ENCODE measurements around the gene CASP9. TPM values are rescaled to one million over a fixed set of nuclear protein-coding genes. Genes with fewer than 3 reads are reported as not detected.
"Not testable (repeated sequence)": the region's sequence is repeated elsewhere in the genome, so short reads cannot be mapped to it uniquely, and the experiment has no call there.

The CASP9 gene
- polyA plus RNA-seq, 1 donor, result 18.8 TPM

- Histone ChIP-seq H3K4me3 (ENCODE audit: low read length) (no peak overlapping the region), H3K9me3 (ENCODE audit: control insufficient read depth, low read depth, low read length) (no peaks in the 10 kb centered on the region), H3K4me1 (ENCODE audit: control insufficient read depth, insufficient read depth, low read length) (no peaks in the 10 kb centered on the region), H3K36me3 (ENCODE audit: control insufficient read depth, insufficient read depth, low read length) (peaks cover 41% of the 10 kb centered on the region), H3K27ac (ENCODE audit: low read length) (no peak overlapping the region), H3K27me3 (ENCODE audit: control insufficient read depth, insufficient read depth, low read length) (no peaks in the 10 kb centered on the region)
- no peak for DNase-seq
- WGBS (ENCODE audit: insufficient coverage, low lambda C conversion rate), result no CpG with 5 or more reads among the region's 2 CpGs
Measured at GRCh38 chr1:15515022-15515663, 8.9 kb downstream of the CASP9 start.

GRCh38 chr1:15514557-15514956, 9.5 kb downstream of the CASP9 start:
- not testable (repeated sequence) for H3K27me3 ChIP-seq (ENCODE audit: control insufficient read depth, insufficient read depth, low read length); H3K9me3 ChIP-seq (ENCODE audit: control insufficient read depth, low read depth, low read length); H3K4me3 ChIP-seq (ENCODE audit: low read length); H3K27ac ChIP-seq (ENCODE audit: low read length); DNase-seq; H3K4me1 ChIP-seq (ENCODE audit: control insufficient read depth, insufficient read depth, low read length)
- WGBS (ENCODE audit: insufficient coverage, low lambda C conversion rate), result no CpG with 5 or more reads among the region's 5 CpGs
- peaks cover 41% of the 10 kb centered on the region for H3K36me3 ChIP-seq (ENCODE audit: control insufficient read depth, insufficient read depth, low read length)

GRCh38 chr1:15513919-15514318, 10.1 kb downstream of the CASP9 start:
- no peaks in the 10 kb centered on the region for H3K27me3 ChIP-seq (ENCODE audit: control insufficient read depth, insufficient read depth, low read length)
- no peak for DNase-seq
- WGBS (ENCODE audit: insufficient coverage, low lambda C conversion rate), result no CpG with 5 or more reads among the region's 3 CpGs
- H3K27ac ChIP-seq (ENCODE audit: low read length), result no peak overlapping the region
- no peaks in the 10 kb centered on the region for H3K9me3 ChIP-seq (ENCODE audit: control insufficient read depth, low read depth, low read length)
- H3K36me3 ChIP-seq (ENCODE audit: control insufficient read depth, insufficient read depth, low read length), result peaks cover 41% of the 10 kb centered on the region
- no peaks in the 10 kb centered on the region for H3K4me1 ChIP-seq (ENCODE audit: control insufficient read depth, insufficient read depth, low read length)
- H3K4me3 ChIP-seq (ENCODE audit: low read length), result no peak overlapping the region

GRCh38 chr1:15513192-15513591, 10.8 kb downstream of the CASP9 start:
- DNase-seq, result no peak
- no peaks in the 10 kb centered on the region for H3K9me3 ChIP-seq (ENCODE audit: control insufficient read depth, low read depth, low read length)
- H3K36me3 ChIP-seq (ENCODE audit: control insufficient read depth, insufficient read depth, low read length), result peaks cover 37% of the 10 kb centered on the region
- H3K27me3 ChIP-seq (ENCODE audit: control insufficient read depth, insufficient read depth, low read length), result no peaks in the 10 kb centered on the region
- WGBS (ENCODE audit: insufficient coverage, low lambda C conversion rate), result 100% methylated on average over 1 of the region's 4 CpGs
- H3K27ac ChIP-seq (ENCODE audit: low read length), result no peak overlapping the region
- no peak overlapping the region for H3K4me3 ChIP-seq (ENCODE audit: low read length)
- H3K4me1 ChIP-seq (ENCODE audit: control insufficient read depth, insufficient read depth, low read length), result no peaks in the 10 kb centered on the region

- Histone ChIP-seq H3K9me3 (ENCODE audit: control insufficient read depth, low read depth, low read length) (no peaks in the 10 kb centered on the region), H3K4me1 (ENCODE audit: control insufficient read depth, insufficient read depth, low read length) (no peaks in the 10 kb centered on the region), H3K36me3 (ENCODE audit: control insufficient read depth, insufficient read depth, low read length) (peaks cover 31% of the 10 kb centered on the region), H3K4me3 (ENCODE audit: low read length) (no peak overlapping the region), H3K27ac (ENCODE audit: low read length) (no peak overlapping the region), H3K27me3 (ENCODE audit: control insufficient read depth, insufficient read depth, low read length) (no peaks in the 10 kb centered on the region)
- DNase-seq, result no peak
- no CpG with 5 or more reads among the region's 8 CpGs for WGBS (ENCODE audit: insufficient coverage, low lambda C conversion rate)
Measured at GRCh38 chr1:15510611-15511405, 13.2 kb downstream of the CASP9 start.

- H3K36me3 ChIP-seq (ENCODE audit: control insufficient read depth, insufficient read depth, low read length), result peaks cover 43% of the 10 kb centered on the region
- no peaks in the 10 kb centered on the region for H3K4me1 ChIP-seq (ENCODE audit: control insufficient read depth, insufficient read depth, low read length)
- no peak for DNase-seq
- no peaks in the 10 kb centered on the region for H3K9me3 ChIP-seq (ENCODE audit: control insufficient read depth, low read depth, low read length)
- 72% methylated on average over 5 of the region's 7 CpGs for WGBS (ENCODE audit: insufficient coverage, low lambda C conversion rate)
- H3K4me3 ChIP-seq (ENCODE audit: low read length), result no peak overlapping the region
- no peaks in the 10 kb centered on the region for H3K27me3 ChIP-seq (ENCODE audit: control insufficient read depth, insufficient read depth, low read length)
- no peak overlapping the region for H3K27ac ChIP-seq (ENCODE audit: low read length)
Measured at GRCh38 chr1:15509586-15509985, 14.4 kb downstream of the CASP9 start.

GRCh38 chr1:15508700-15509487, 15.1 kb downstream of the CASP9 start:
- no peak for DNase-seq
- Histone ChIP-seq H3K9me3 (ENCODE audit: control insufficient read depth, low read depth, low read length) (no peaks in the 10 kb centered on the region), H3K4me3 (ENCODE audit: low read length) (no peak overlapping the region), H3K36me3 (ENCODE audit: control insufficient read depth, insufficient read depth, low read length) (peaks cover 44% of the 10 kb centered on the region), H3K27ac (ENCODE audit: low read length) (no peak overlapping the region), H3K4me1 (ENCODE audit: control insufficient read depth, insufficient read depth, low read length) (no peaks in the 10 kb centered on the region), H3K27me3 (ENCODE audit: control insufficient read depth, insufficient read depth, low read length) (no peaks in the 10 kb centered on the region)
- WGBS (ENCODE audit: insufficient coverage, low lambda C conversion rate), result no CpG with 5 or more reads among the region's 12 CpGs

GRCh38 chr1:15507278-15507677, 16.7 kb downstream of the CASP9 start:
- Histone ChIP-seq H3K4me3 (ENCODE audit: low read length) (no peak overlapping the region), H3K27me3 (ENCODE audit: control insufficient read depth, insufficient read depth, low read length) (no peaks in the 10 kb centered on the region), H3K36me3 (ENCODE audit: control insufficient read depth, insufficient read depth, low read length) (peaks cover 53% of the 10 kb centered on the region), H3K4me1 (ENCODE audit: control insufficient read depth, insufficient read depth, low read length) (no peaks in the 10 kb centered on the region), H3K27ac (ENCODE audit: low read length) (no peak overlapping the region), H3K9me3 (ENCODE audit: control insufficient read depth, low read depth, low read length) (no peaks in the 10 kb centered on the region)
- DNase-seq, result no peak
- WGBS (ENCODE audit: insufficient coverage, low lambda C conversion rate), result no CpG with 5 or more reads among the region's 5 CpGs

- Histone ChIP-seq H3K27ac (ENCODE audit: low read length) (no peak overlapping the region), H3K36me3 (ENCODE audit: control insufficient read depth, insufficient read depth, low read length) (peaks cover 49% of the 10 kb centered on the region)
- WGBS (ENCODE audit: insufficient coverage, low lambda C conversion rate), result no CpG with 5 or more reads among the region's 17 CpGs
Measured at GRCh38 chr1:15506831-15507230, 17.2 kb downstream of the CASP9 start.

GRCh38 chr1:15504436-15504835, 19.6 kb downstream of the CASP9 start:
- Histone ChIP-seq H3K36me3 (ENCODE audit: control insufficient read depth, insufficient read depth, low read length) (peaks cover 50% of the 10 kb centered on the region), H3K27me3 (ENCODE audit: control insufficient read depth, insufficient read depth, low read length) (no peaks in the 10 kb centered on the region), H3K4me3 (ENCODE audit: low read length) (no peak overlapping the region), H3K27ac (ENCODE audit: low read length) (no peak overlapping the region), H3K9me3 (ENCODE audit: control insufficient read depth, low read depth, low read length) (no peaks in the 10 kb centered on the region), H3K4me1 (ENCODE audit: control insufficient read depth, insufficient read depth, low read length) (no peaks in the 10 kb centered on the region)
- WGBS (ENCODE audit: insufficient coverage, low lambda C conversion rate), result no CpG with 5 or more reads among the region's 4 CpGs
- DNase-seq, result no peak

More at GRCh38 chr1:15506831-15507230, 17.2 kb downstream of the CASP9 start:
- Histone ChIP-seq H3K4me3 (ENCODE audit: low read length) (no peak overlapping the region), H3K27me3 (ENCODE audit: control insufficient read depth, insufficient read depth, low read length) (no peaks in the 10 kb centered on the region), H3K4me1 (ENCODE audit: control insufficient read depth, insufficient read depth, low read length) (no peaks in the 10 kb centered on the region), H3K9me3 (ENCODE audit: control insufficient read depth, low read depth, low read length) (no peaks in the 10 kb centered on the region)
- DNase-seq, result no peak

Measured in large intestine (tissue), 3 donors.